GM12874 (cell line): Measurements from ENCODE around the gene CLCN2.

Source experiments
- TF ChIP-seq, protein P1 (sequence below): IDR thresholded peaks from 2 replicates; pipeline ENCODE4 v1.5.1; 2011; ENCODE audit warnings: low read depth, mild to moderate bottlenecking, control low read depth, low read length, moderate library complexity; ENCODE audit not compliant: insufficient read depth

The CLCN2 gene

DNA sequence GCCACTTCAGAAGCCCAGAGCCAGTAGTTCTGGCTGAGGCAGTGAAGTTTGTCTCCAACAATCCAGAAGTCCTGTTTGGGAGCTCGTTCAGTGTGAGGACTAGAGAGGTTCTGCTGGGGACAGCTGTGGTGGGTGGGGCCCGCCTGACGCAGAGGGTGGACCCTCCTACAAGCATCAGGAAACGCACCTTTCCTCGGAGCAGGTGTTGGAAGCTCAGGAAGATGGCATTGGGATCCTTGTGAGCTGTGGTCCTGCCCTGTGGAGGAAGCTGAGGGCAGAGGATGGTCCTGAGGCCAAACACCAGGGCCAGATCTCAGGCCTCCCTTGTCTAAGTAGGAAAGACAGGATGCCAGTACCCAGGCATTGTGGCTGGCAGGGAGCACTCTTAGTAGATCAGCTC is 11.5 kb upstream of the CLCN2 start:
- TF ChIP-seq, protein P1, sequence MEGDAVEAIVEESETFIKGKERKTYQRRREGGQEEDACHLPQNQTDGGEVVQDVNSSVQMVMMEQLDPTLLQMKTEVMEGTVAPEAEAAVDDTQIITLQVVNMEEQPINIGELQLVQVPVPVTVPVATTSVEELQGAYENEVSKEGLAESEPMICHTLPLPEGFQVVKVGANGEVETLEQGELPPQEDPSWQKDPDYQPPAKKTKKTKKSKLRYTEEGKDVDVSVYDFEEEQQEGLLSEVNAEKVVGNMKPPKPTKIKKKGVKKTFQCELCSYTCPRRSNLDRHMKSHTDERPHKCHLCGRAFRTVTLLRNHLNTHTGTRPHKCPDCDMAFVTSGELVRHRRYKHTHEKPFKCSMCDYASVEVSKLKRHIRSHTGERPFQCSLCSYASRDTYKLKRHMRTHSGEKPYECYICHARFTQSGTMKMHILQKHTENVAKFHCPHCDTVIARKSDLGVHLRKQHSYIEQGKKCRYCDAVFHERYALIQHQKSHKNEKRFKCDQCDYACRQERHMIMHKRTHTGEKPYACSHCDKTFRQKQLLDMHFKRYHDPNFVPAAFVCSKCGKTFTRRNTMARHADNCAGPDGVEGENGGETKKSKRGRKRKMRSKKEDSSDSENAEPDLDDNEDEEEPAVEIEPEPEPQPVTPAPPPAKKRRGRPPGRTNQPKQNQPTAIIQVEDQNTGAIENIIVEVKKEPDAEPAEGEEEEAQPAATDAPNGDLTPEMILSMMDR, result no peak

- TF ChIP-seq, protein P1, result no peak
Observed at GRCh38 chr3:184372296-184372821, 11.0 kb upstream of the CLCN2 start.

- TF ChIP-seq, protein P1, result peak; percentile 89
Observed at GRCh38 chr3:184371570-184372018, 10.2 kb upstream of the CLCN2 start.

DNA sequence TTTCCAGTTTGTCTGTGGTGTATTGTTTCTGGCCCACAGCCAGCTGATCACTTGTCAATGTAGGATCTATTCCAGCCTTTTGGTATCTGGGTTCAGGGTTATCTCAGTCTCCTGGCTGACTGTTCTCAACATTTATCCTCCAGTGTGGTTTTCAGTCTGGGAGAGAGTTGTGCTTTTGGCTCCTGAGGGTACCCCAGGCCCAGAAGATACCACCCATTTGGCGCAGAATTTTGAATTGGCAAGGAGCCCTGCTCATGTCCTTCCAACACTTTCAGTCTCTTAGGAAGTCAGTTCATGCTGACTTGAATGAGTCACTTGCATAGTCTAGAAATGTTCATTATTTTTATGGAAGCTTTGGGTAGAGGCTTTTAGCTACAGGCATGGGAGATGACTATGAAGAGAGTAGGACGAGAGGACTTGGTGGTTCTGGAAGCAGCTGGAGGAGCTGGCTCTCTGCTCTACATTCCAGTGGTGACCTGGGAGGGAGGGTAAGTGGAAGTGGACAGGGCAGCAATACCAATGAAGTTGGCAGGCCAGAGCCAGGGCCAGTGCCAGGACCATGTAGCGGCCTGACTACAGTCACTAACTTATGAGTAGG is 7.3 kb upstream of the CLCN2 start:
- TF ChIP-seq, protein P1, result no peak

DNA sequence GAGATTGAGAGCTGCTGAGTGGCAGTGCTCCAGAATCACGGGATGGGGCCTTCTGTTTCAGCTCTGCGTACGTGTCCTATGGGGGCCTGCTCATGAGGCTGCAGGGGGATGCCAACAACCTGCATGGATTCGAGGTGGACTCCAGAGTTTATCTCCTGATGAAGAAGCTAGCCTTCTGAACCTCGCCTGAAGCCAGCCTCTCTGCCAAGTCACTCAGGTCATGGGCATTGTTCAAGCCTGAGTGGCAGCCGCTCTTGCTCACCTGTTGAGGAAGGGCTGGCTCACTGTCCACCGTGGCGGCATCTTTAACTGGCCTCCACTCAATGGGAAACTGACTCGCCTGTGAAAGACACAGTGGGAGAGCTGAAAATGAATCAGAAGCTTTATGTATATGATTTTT is 6.7 kb upstream of the CLCN2 start:
- TF ChIP-seq, protein P1, result no peak

DNA sequence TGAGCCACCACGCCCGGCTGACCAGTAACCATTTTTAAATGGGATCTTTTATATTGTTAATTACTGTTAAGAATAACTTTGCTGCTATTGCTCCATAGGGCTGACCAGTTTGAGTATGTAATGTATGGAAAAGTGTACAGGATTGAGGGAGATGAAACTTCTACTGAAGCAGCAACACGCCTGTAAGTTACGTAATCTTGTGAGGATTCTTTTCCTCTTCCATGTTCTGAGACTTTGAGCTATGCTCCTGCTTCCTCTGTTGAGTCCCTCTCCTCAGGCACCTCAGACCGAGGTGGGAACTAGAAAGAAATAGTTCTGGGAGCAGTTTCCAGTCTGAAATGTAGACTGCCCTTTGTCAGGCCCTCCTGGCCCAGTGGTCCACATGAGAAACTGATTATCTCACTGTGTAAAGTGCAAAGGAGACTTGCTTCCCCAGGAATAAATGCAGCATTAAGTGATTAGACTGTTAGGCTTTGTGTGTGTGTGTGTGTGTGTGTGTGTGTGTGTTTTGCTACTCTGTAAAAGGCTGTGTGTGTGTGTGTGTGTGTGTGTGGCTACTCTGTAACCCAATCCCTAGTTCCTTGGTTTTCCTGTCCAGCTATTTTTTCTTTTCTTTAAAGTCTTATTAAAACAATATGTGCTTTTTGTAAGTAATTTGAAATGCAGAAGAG is 5.3 kb upstream of the CLCN2 start:
- TF ChIP-seq, protein P1, result no peak

GRCh38 chr3:184362668-184363546 is 1.5 kb upstream of the CLCN2 start:
- TF ChIP-seq, protein P1, result peak; percentile 68
